Caco-2 (cell line): ENCODE measurements around the gene PROZ. TPM values are rescaled to one million over a fixed set of nuclear protein-coding genes. Genes with fewer than 3 reads are reported as not detected.
A peak's percentile ranks its signal among the peaks of the same experiment; 100 is the strongest.

Source experiments
- BruUV-seq: library from RNA; stranded (reverse); fragments of 400-500 nt; replicated peaks from 2 replicates; lab custom pipeline; 2021; lab: Mats Ljungman, UMichigan
- CTCF ChIA-PET: fragments of 300-600 bp; sonication (Branson Sonifier 250); formaldehyde crosslinking; loops from one replicate; lab custom pipeline; 2022; ENCODE audit warnings: antibody characterized with exemption; lab: Charles Lee
- POLR2A ChIA-PET: fragments of 300-600 bp; sonication (Branson Sonifier 250); formaldehyde crosslinking; loops from one replicate; lab custom pipeline; 2022; ENCODE audit warnings: antibody characterized with exemption; lab: Charles Lee
- DNase-seq, 2 experiments: peaks; one replicate each; pipeline versions ENCODE4 v3.0.0 to v3.0.0-alpha.2; 2020 to 2022
- H3K27me3 ChIP-seq: replicated peaks from 2 replicates; pipeline ENCODE4 v1.6.0; 2011; ENCODE audit warnings: low read length; ENCODE audit not compliant: control insufficient read depth, insufficient read depth
- H3K36me3 ChIP-seq: 2 replicates; pipeline ENCODE4 v1.5.1; 2011; ENCODE audit warnings: low read length; ENCODE audit not compliant: control insufficient read depth, insufficient read depth
- H3K4me1 ChIP-seq: fragments of 250-450 bp; sonication (Bioruptor Pico); 2 replicates; pipeline ENCODE4 v1.5.1; 2020; ENCODE audit warnings: mild to moderate bottlenecking
- H3K4me3 ChIP-seq: 2 replicates; pipeline ENCODE4 v1.5.1; 2011; ENCODE audit warnings: low read depth, mild to moderate bottlenecking, control low read depth, low read length
- H3K9me3 ChIP-seq: fragments of 250-450 bp; sonication (Bioruptor Pico); 2 replicates; pipeline ENCODE4 v1.5.1; 2020; ENCODE audit warnings: mild to moderate bottlenecking, moderate library complexity
- H3K27ac Mint-ChIP-seq: one replicate; pipeline ENCODE4 v1.8.0; 2022; ENCODE audit warnings: mixed read lengths; ENCODE audit not compliant: unreplicated experiment
- H3K27me3 Mint-ChIP-seq: one replicate; pipeline ENCODE4 v1.8.0; 2022; ENCODE audit warnings: mixed read lengths; ENCODE audit not compliant: insufficient read depth, unreplicated experiment
- H3K36me3 Mint-ChIP-seq: one replicate; pipeline ENCODE4 v1.8.0; 2022; ENCODE audit warnings: mild to moderate bottlenecking, mixed read lengths; ENCODE audit not compliant: insufficient read depth, unreplicated experiment
- H3K4me1 Mint-ChIP-seq: one replicate; pipeline ENCODE4 v1.8.0; 2022; ENCODE audit warnings: low read depth, mixed read lengths; ENCODE audit not compliant: unreplicated experiment
- H3K4me3 Mint-ChIP-seq: one replicate; pipeline ENCODE4 v1.8.0; 2022; ENCODE audit warnings: mild to moderate bottlenecking, moderate library complexity, mixed read lengths; ENCODE audit not compliant: unreplicated experiment
- H3K9me3 Mint-ChIP-seq: one replicate; pipeline ENCODE4 v1.8.0; 2022; ENCODE audit warnings: mixed read lengths; ENCODE audit not compliant: unreplicated experiment
- intact Hi-C: fragments of 100-400 bp; cut with micrococcal nuclease; formaldehyde crosslinking; loops from one replicate; pipeline ENCODE4 v1.10.0; 2022; ENCODE audit not compliant: unreplicated experiment
- total RNA-seq: library from RNA; stranded (reverse); gene quantifications from 2 replicates; pipeline ENCODE4 v1.2.3, GENCODE V29; 2022
- TF ChIP-seq, protein P1 (sequence below), 2 experiments: fragments of 200-600 bp in 1 of 2; IDR thresholded peaks; 1 replicate in 1 of 2; 2 replicates in 1 of 2; pipeline versions ENCODE4 v1.5.1 to v1.8.0; 2011 to 2022; ENCODE audit warnings: antibody characterized with exemption in 1 of 2, control low read depth in 1 of 2, inconsistent platforms in 1 of 2, low read depth in 1 of 2, low read length in 1 of 2, mild to moderate bottlenecking in 1 of 2, moderate library complexity in 1 of 2; ENCODE audit not compliant: insufficient read depth in 1 of 2, severe bottlenecking in 1 of 2, unreplicated experiment in 1 of 2

The PROZ gene
- total RNA-seq, 1 experiment from 2014 or later: not detected

DNA sequence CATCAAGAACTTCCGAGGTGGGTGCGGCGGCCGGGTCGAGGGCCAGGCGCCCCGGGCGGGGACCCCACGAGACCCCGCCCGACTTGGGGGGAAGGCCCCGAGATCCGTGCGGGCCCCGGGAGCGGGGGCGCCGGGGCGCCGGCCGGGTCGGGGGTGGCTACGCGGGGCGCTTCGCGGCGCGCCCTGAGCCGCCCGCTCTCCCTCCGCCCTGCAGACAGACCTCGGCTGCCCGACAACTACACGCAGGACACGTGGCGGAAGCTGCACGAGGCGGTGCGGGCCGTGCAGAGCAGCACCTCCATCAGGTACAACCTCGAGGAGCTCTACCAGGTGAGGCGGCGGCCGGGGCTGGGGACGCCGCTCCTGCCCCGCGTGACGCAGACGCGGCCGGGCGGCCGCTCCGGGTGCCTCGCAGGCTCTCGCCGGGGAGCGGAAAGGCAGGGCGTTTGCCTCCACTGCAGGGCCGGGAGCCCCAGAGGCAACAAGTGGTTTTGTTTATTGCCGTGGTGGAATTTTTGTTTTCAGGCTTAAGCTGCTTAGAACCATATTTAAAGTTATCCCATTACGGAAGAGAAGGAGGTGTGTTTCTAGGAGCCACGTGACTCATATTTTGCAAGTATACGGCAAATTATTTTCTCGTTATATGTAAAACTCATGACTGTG lies 51.4 kb downstream of the PROZ start:
- Mint-ChIP-seq H3K27ac (peak overlapping the region; percentile 73), H3K9me3 (no peaks in the 10 kb centered on the region), H3K27me3 (no peaks in the 10 kb centered on the region), H3K36me3 (peaks cover 45% of the 10 kb centered on the region), H3K4me3 (peak overlapping the region; percentile 74), H3K4me1 (peaks cover 23% of the 10 kb centered on the region)
- Histone ChIP-seq H3K36me3 (peaks cover 7% of the 10 kb centered on the region; the same call in 1 of the 2 replicates), H3K4me3 (peak overlapping the region; percentile 89), H3K27me3 (no peaks in the 10 kb centered on the region), H3K9me3 (no peaks in the 10 kb centered on the region), H3K4me1 (peaks cover 4% of the 10 kb centered on the region; the same call in 1 of the 2 replicates)
- CTCF ChIA-PET: no interaction called here
- no TSS peak for BruUV-seq
- POLR2A ChIA-PET: interaction anchor here (0.8 to 1.9 kb wide), 5 partner anchors 9 to 153 kb away, joined by 3 to 14 read pairs (median 4); no protein-coding TSS in a partner anchor
- intact Hi-C loops: loop anchor here (10.0 kb wide), 2 partner anchors 175 to 265 kb away; no protein-coding TSS in a partner anchor
- DNase-seq: peak; percentile 86 to 87
- TF ChIP-seq, protein P1, sequence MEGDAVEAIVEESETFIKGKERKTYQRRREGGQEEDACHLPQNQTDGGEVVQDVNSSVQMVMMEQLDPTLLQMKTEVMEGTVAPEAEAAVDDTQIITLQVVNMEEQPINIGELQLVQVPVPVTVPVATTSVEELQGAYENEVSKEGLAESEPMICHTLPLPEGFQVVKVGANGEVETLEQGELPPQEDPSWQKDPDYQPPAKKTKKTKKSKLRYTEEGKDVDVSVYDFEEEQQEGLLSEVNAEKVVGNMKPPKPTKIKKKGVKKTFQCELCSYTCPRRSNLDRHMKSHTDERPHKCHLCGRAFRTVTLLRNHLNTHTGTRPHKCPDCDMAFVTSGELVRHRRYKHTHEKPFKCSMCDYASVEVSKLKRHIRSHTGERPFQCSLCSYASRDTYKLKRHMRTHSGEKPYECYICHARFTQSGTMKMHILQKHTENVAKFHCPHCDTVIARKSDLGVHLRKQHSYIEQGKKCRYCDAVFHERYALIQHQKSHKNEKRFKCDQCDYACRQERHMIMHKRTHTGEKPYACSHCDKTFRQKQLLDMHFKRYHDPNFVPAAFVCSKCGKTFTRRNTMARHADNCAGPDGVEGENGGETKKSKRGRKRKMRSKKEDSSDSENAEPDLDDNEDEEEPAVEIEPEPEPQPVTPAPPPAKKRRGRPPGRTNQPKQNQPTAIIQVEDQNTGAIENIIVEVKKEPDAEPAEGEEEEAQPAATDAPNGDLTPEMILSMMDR (IDR thresholded peaks at IDR 0.05; ENCODE audit: insufficient read depth in 1 of 2, low read depth in 1 of 2, low read length in 1 of 2, severe bottlenecking in 1 of 2, unreplicated experiment in 1 of 2): no peak

DNA sequence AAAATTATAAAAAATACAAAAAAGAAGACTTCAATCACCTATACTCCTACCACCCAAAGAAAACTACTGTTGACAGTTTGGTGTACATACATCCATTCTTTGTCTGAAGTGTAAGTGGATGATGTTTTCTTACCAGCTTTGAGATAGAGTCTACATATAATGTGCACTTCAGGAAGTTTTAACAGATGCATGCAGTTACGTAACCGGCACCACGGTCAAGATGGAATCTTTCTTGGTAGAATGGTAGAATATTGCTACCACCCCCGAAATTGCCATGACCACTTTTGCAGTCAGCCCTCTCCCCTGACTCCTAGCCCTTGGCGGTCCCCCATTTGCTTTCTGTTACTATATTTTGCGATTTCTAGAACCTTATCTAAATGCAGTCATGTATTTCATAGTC lies 52.4 kb downstream of the PROZ start:
- no peaks in the 10 kb centered on the region for H3K9me3 ChIP-seq
- H3K4me3 ChIP-seq: peak overlapping the region; percentile 89
- TF ChIP-seq, protein P1 (IDR thresholded peaks at IDR 0.05; ENCODE audit: insufficient read depth in 1 of 2, low read depth in 1 of 2, low read length in 1 of 2, severe bottlenecking in 1 of 2, unreplicated experiment in 1 of 2): no peak
- no peak for DNase-seq
- H3K27ac Mint-ChIP-seq: no peak overlapping the region
- H3K27me3 ChIP-seq: no peaks in the 10 kb centered on the region
- H3K4me1 Mint-ChIP-seq: peaks cover 17% of the 10 kb centered on the region
- intact Hi-C loops: no loop called here
- CTCF ChIA-PET: no interaction called here
- POLR2A ChIA-PET: no interaction called here
- H3K9me3 Mint-ChIP-seq: no peaks in the 10 kb centered on the region
- peak overlapping the region; percentile 74 for H3K4me3 Mint-ChIP-seq
- no peaks in the 10 kb centered on the region for H3K27me3 Mint-ChIP-seq
- H3K4me1 ChIP-seq: peaks cover 4% of the 10 kb centered on the region; the same call in 1 of the 2 replicates
- TSS peak; percentile 49 for BruUV-seq
- peaks cover 7% of the 10 kb centered on the region; the same call in 1 of the 2 replicates for H3K36me3 ChIP-seq
- peaks cover 40% of the 10 kb centered on the region for H3K36me3 Mint-ChIP-seq

DNA sequence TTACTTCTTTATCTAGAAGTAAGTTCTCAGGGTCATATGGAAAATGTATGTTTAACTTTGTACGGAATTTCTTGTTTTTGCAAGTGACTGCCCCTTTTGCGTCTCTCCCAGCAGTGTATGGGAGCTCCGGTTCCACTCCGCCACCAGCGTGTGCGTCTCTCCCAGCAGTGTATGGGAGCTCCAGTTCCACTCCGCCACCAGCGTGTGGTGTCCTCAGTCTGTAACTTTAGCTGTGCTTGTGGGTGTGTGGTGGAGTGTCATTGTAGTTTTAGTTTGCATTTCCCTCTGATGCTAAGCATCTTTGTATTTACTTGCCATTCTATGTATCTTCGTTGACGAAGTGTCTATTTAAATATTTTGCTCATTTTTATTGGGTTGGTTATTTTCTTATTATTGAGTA lies 53.3 kb downstream of the PROZ start:
- Mint-ChIP-seq H3K9me3 (no peaks in the 10 kb centered on the region), H3K36me3 (peaks cover 40% of the 10 kb centered on the region), H3K27ac (peak overlapping the region; percentile 22), H3K4me1 (peaks cover 14% of the 10 kb centered on the region), H3K27me3 (no peaks in the 10 kb centered on the region), H3K4me3 (peak overlapping the region; percentile 74)
- POLR2A ChIA-PET: no interaction called here
- H3K4me3 ChIP-seq: no peak overlapping the region
- peak in 1 of 2 experiments; percentile 51 for DNase-seq
- no peaks in the 10 kb centered on the region for H3K27me3 ChIP-seq
- H3K9me3 ChIP-seq: no peaks in the 10 kb centered on the region
- peaks cover 7% of the 10 kb centered on the region; the same call in 1 of the 2 replicates for H3K36me3 ChIP-seq
- peaks cover 11% of the 10 kb centered on the region for H3K4me1 ChIP-seq
- CTCF ChIA-PET: interaction anchor here (1.1 kb wide), 1 partner anchor 99 kb away, joined by 3 read pairs; no protein-coding TSS in a partner anchor
- intact Hi-C loops: no loop called here
- no TSS peak for BruUV-seq
- TF ChIP-seq, protein P1 (IDR thresholded peaks at IDR 0.05; ENCODE audit: insufficient read depth in 1 of 2, low read depth in 1 of 2, low read length in 1 of 2, severe bottlenecking in 1 of 2, unreplicated experiment in 1 of 2): peak; percentile 10 to 27
